GM18861 (cell line): ENCODE results near the gene NUP155.
"Not testable (repeated sequence)": the region's sequence is repeated elsewhere in the genome, so short reads cannot be mapped to it uniquely, and the experiment has no call there.

Source experiments
- ATAC-seq: cut with Tn5 transposase; IDR thresholded peaks from one replicate; pipeline ENCODE4 v1.9.1; 2021; ENCODE audit not compliant: unreplicated experiment

The NUP155 gene

GRCh38 chr5:37283214-37283820 is 87.6 kb downstream of the NUP155 start:
- no peak for ATAC-seq

GRCh38 chr5:37275511-37275910 is 95.4 kb downstream of the NUP155 start:
- ATAC-seq: no peak

- no peak for ATAC-seq
Observed at GRCh38 chr5:37272511-37272910, 98.4 kb downstream of the NUP155 start.

- not testable (repeated sequence) for ATAC-seq
Observed at GRCh38 chr5:37268100-37268499, 102.8 kb downstream of the NUP155 start.

GRCh38 chr5:37255774-37256358 is 115.0 kb downstream of the NUP155 start:
- ATAC-seq: no peak

- ATAC-seq: no peak
Observed at GRCh38 chr5:37254581-37254980, 116.3 kb downstream of the NUP155 start.

GRCh38 chr5:37251665-37252064 is 119.2 kb downstream of the NUP155 start:
- no peak for ATAC-seq

- ATAC-seq: no peak
Observed at GRCh38 chr5:37249815-37250164, 121.1 kb downstream of the NUP155 start.

- ATAC-seq: peak; percentile 81
Observed at GRCh38 chr5:37248970-37249814, 121.7 kb downstream of the NUP155 start, which contains the start of gene CPLANE1. Gene CPLANE1 (minus strand): TSS chr5:37249376. CDS start chr5:37247698, 1,678 bp downstream.

GRCh38 chr5:37248421-37248969 is 122.4 kb downstream of the NUP155 start:
- ATAC-seq: no peak

GRCh38 chr5:37247496-37247895 is 123.4 kb downstream of the NUP155 start:
- no peak for ATAC-seq

- ATAC-seq: no peak
Observed at GRCh38 chr5:37247036-37247435, 123.9 kb downstream of the NUP155 start.
